ENCODE measurements around the gene SORCS3. TPM values are rescaled to one million over a fixed set of nuclear protein-coding genes. Genes with fewer than 3 reads are reported as not detected.

SORCS3 gene
- total RNA-seq, 1 experiment from 2014 or later = 0.04 TPM

DNA sequence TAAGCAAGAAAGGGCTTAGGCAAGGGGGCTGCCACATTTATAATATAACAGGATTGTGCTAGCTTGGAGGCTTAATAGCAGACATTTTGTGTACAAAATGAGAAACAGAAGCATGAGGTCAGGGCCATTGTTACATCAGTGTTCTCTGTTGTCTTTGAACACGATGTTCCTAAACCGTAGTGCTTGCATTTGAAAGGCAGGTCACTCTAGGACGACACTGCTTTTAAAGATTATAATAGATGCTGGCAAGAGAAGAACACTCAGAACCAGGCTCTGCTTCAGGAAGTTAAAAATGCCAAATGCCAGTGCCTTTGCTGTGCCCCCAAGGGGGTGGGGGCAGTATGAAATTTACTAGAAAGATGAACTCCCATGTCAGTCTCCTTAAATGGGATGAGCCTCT, 91.1 kb downstream of the SORCS3 start:
- Mint-ChIP-seq H3K4me1 (peaks cover 26 to 29% of the 10 kb centered on the region in 2 experiments), H3K36me3 (ENCODE audit: insufficient read depth in 1 of 3, low read depth in 3 of 3) (no peaks in the 10 kb centered on the region), H3K27ac (no peak overlapping the region), H3K27me3 (ENCODE audit: low read depth) (peaks cover 7% of the 10 kb centered on the region), H3K9me3 (no peaks in the 10 kb centered on the region; a peak in 1 of 5 replicates), H3K4me3 (no peak overlapping the region)
- H2AFZ ChIP-seq (ENCODE audit: low read length) = no peak overlapping the region
- no peak overlapping the region for H3K18ac ChIP-seq (ENCODE audit: insufficient read length, low read depth, low read length)
- no peak overlapping the region for H3K27ac ChIP-seq (ENCODE audit: insufficient read length, low read depth, low read length)
- no peak overlapping the region for H3K56ac ChIP-seq (ENCODE audit: insufficient read length, low read depth, low read length)
- H3K79me1 ChIP-seq (ENCODE audit: insufficient read depth, low read depth, low read length, poor library complexity, severe bottlenecking) = no peaks in the 10 kb centered on the region
- no peak overlapping the region for H4K91ac ChIP-seq (ENCODE audit: insufficient read length, low read depth, low read length)
- H3K14ac ChIP-seq (ENCODE audit: insufficient read depth, low read length) = no peak overlapping the region
- no peak overlapping the region for H3T11ph ChIP-seq (ENCODE audit: low read length)
- H3K9me3 ChIP-seq (ENCODE audit: control insufficient read depth, low read depth, low read length) = no peaks in the 10 kb centered on the region
- no peak overlapping the region for H2AK5ac ChIP-seq (ENCODE audit: insufficient read length, low read length)
- no peaks in the 10 kb centered on the region for H3K79me2 ChIP-seq (ENCODE audit: insufficient read depth, low read length)
- peaks cover 6% of the 10 kb centered on the region for H3K23me2 ChIP-seq (ENCODE audit: insufficient read length, low read depth, low read length, poor library complexity, severe bottlenecking)
- no peak overlapping the region for H4K5ac ChIP-seq (ENCODE audit: insufficient read length, low read depth, low read length)
- H2BK12ac ChIP-seq (ENCODE audit: insufficient read length, low read depth, low read length) = no peak overlapping the region
- peaks cover 5% of the 10 kb centered on the region for H3K4me1 ChIP-seq (ENCODE audit: insufficient read depth, low read length)
- H3K23ac ChIP-seq (ENCODE audit: insufficient read length, low read depth, low read length) = no peak overlapping the region
- H3K4ac ChIP-seq (ENCODE audit: low read depth, low read length) = no peak overlapping the region
- TF ChIP-seq, protein P1, sequence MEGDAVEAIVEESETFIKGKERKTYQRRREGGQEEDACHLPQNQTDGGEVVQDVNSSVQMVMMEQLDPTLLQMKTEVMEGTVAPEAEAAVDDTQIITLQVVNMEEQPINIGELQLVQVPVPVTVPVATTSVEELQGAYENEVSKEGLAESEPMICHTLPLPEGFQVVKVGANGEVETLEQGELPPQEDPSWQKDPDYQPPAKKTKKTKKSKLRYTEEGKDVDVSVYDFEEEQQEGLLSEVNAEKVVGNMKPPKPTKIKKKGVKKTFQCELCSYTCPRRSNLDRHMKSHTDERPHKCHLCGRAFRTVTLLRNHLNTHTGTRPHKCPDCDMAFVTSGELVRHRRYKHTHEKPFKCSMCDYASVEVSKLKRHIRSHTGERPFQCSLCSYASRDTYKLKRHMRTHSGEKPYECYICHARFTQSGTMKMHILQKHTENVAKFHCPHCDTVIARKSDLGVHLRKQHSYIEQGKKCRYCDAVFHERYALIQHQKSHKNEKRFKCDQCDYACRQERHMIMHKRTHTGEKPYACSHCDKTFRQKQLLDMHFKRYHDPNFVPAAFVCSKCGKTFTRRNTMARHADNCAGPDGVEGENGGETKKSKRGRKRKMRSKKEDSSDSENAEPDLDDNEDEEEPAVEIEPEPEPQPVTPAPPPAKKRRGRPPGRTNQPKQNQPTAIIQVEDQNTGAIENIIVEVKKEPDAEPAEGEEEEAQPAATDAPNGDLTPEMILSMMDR (conservative IDR thresholded peaks at IDR 0.05) = no peak
- H3K4me2 ChIP-seq (ENCODE audit: insufficient read depth, insufficient read length, low read length) = no peak overlapping the region
- H3K9ac ChIP-seq (ENCODE audit: extremely low read depth, insufficient read length, low read length) = no peak overlapping the region
- no peaks in the 10 kb centered on the region for H4K20me1 ChIP-seq (ENCODE audit: control insufficient read depth, insufficient read depth, insufficient read length)
- H2BK20ac ChIP-seq (ENCODE audit: low read depth, low read length, poor library complexity, severe bottlenecking) = peak overlapping the region; percentile 93
- H2BK5ac ChIP-seq (ENCODE audit: insufficient read length, low read length) = no peak overlapping the region
- no peak for DNase-seq
- H2BK120ac ChIP-seq (ENCODE audit: low read depth, low read length, poor library complexity, severe bottlenecking) = no peak overlapping the region
- H2BK15ac ChIP-seq (ENCODE audit: low read depth, low read length) = no peak overlapping the region
- no peak overlapping the region for H4K8ac ChIP-seq (replicated peaks; ENCODE audit: insufficient read length, low read depth, low read length)
- H3K27me3 ChIP-seq (ENCODE audit: insufficient read depth, low read length) = no peaks in the 10 kb centered on the region
- no CpG with 5 or more reads among the region's 3 CpGs for WGBS (ENCODE audit: extremely low coverage, insufficient read length, low lambda C conversion rate)

Measured in H9 (cell line).